Mesenchymal stem cell (in vitro differentiated cells and primary cell): ENCODE data around the gene NFATC2IP.

ENCODE experiments used
- DNase-seq: peaks from one replicate; pipeline ENCODE4 v3.0.0-alpha.2; 2013
- H2AFZ ChIP-seq: one replicate; pipeline ENCODE4 v1.6.1; 2013; ENCODE audit warnings: low read depth, mild to moderate bottlenecking, control low read depth, inconsistent platforms, low read length, moderate library complexity
- H2AK5ac ChIP-seq: 2 replicates; pipeline ENCODE4 v1.6.1; 2013; ENCODE audit warnings: low read length, moderate library complexity, mild to moderate bottlenecking, inconsistent platforms; ENCODE audit not compliant: severe bottlenecking
- H2BK120ac ChIP-seq: one replicate; pipeline ENCODE4 v1.6.1; 2013; ENCODE audit warnings: low read depth, mild to moderate bottlenecking, inconsistent platforms, low read length, moderate library complexity
- H2BK12ac ChIP-seq, 2 experiments: one replicate each; pipeline ENCODE4 v1.6.1; 2013; ENCODE audit warnings: inconsistent platforms in 2 of 2, low read length in 2 of 2, mild to moderate bottlenecking in 2 of 2, moderate library complexity in 2 of 2, control low read depth in 1 of 2
- H2BK15ac ChIP-seq: one replicate; pipeline ENCODE4 v1.6.1; 2013; ENCODE audit warnings: mild to moderate bottlenecking, low read depth, inconsistent platforms; ENCODE audit not compliant: poor library complexity, severe bottlenecking
- H2BK5ac ChIP-seq: 2 replicates; pipeline ENCODE4 v1.6.1; 2013; ENCODE audit warnings: low read depth, mild to moderate bottlenecking, low read length, control low read depth, inconsistent platforms; ENCODE audit not compliant: poor library complexity, severe bottlenecking
- H3K14ac ChIP-seq, 2 experiments: one replicate each; pipeline ENCODE4 v1.6.1; 2013; ENCODE audit warnings: inconsistent platforms in 2 of 2, low read length in 2 of 2, control low read depth in 1 of 2, mild to moderate bottlenecking in 1 of 2, moderate library complexity in 1 of 2
- H3K18ac ChIP-seq, 2 experiments: one replicate each; pipeline ENCODE4 v1.6.1; 2013; ENCODE audit warnings: inconsistent platforms in 2 of 2, low read length in 2 of 2, control low read depth in 1 of 2, low read depth in 1 of 2, mild to moderate bottlenecking in 1 of 2
- H3K23ac ChIP-seq, 2 experiments: one replicate each; pipeline ENCODE4 v1.6.1; 2013; ENCODE audit warnings: inconsistent platforms in 2 of 2, low read length in 2 of 2, mild to moderate bottlenecking in 2 of 2, moderate library complexity in 2 of 2, control low read depth in 1 of 2
- H3K27ac ChIP-seq: 2 replicates; pipeline ENCODE4 v1.5.1; 2013; ENCODE audit warnings: mild to moderate bottlenecking, moderate library complexity, low read length, control low read depth, inconsistent platforms; ENCODE audit not compliant: poor library complexity, severe bottlenecking
- H3K27me3 ChIP-seq, 2 experiments: 2 replicates each; pipeline versions ENCODE4 v1.6.1 to v1.7.0; 2013; ENCODE audit warnings: low read length in 2 of 2, mild to moderate bottlenecking in 2 of 2, moderate library complexity in 2 of 2, control low read depth in 1 of 2, inconsistent platforms in 1 of 2; ENCODE audit not compliant: control insufficient read depth in 1 of 2, insufficient read depth in 1 of 2
- H3K36me3 ChIP-seq, 2 experiments: 2 replicates each; pipeline versions ENCODE4 v1.6.1 to v1.7.0; 2013; ENCODE audit warnings: low read length in 2 of 2, control low read depth in 1 of 2, inconsistent platforms in 1 of 2, low read depth in 1 of 2, mild to moderate bottlenecking in 1 of 2; ENCODE audit not compliant: insufficient read depth in 2 of 2, control insufficient read depth in 1 of 2
- H3K4ac ChIP-seq, 2 experiments: one replicate each; pipeline ENCODE4 v1.6.1; 2013; ENCODE audit warnings: inconsistent platforms in 2 of 2, low read length in 2 of 2, mild to moderate bottlenecking in 2 of 2, moderate library complexity in 2 of 2, control low read depth in 1 of 2, low read depth in 1 of 2
- H3K4me1 ChIP-seq: 2 replicates; pipeline ENCODE4 v1.6.1; 2013; ENCODE audit warnings: low read depth, low read length, control low read depth; ENCODE audit not compliant: control insufficient read depth, insufficient read depth
- H3K4me2 ChIP-seq: 2 replicates; pipeline ENCODE4 v1.6.1; 2013; ENCODE audit warnings: low read length, mild to moderate bottlenecking, inconsistent platforms; ENCODE audit not compliant: poor library complexity, severe bottlenecking
- H3K4me3 ChIP-seq, 2 experiments: 2 replicates each; pipeline versions ENCODE4 v1.5.1 to v1.7.0; 2013; ENCODE audit warnings: low read length in 2 of 2, mild to moderate bottlenecking in 2 of 2, control low read depth in 1 of 2, low read depth in 1 of 2; ENCODE audit not compliant: insufficient read depth in 1 of 2
- H3K79me1 ChIP-seq: replicated peaks from 2 replicates; pipeline ENCODE4 v1.6.1; 2013; ENCODE audit warnings: mild to moderate bottlenecking, control low read depth, low read length, inconsistent platforms; ENCODE audit not compliant: poor library complexity, severe bottlenecking
- H3K9ac ChIP-seq: 2 replicates; pipeline ENCODE4 v1.7.0; 2013; ENCODE audit warnings: mild to moderate bottlenecking, low read length, moderate library complexity
- H3K9me3 ChIP-seq: 2 replicates; pipeline ENCODE4 v1.7.0; 2013; ENCODE audit warnings: mild to moderate bottlenecking, low read length; ENCODE audit not compliant: control insufficient read depth
- H4K8ac ChIP-seq: one replicate; pipeline ENCODE4 v1.6.1; 2013; ENCODE audit warnings: inconsistent platforms, mild to moderate bottlenecking, low read length, moderate library complexity
- H4K91ac ChIP-seq: one replicate; pipeline ENCODE4 v1.6.1; 2013; ENCODE audit warnings: mild to moderate bottlenecking, low read length, inconsistent platforms
- WGBS: methylation state at CpG from one replicate; pipeline ENCODE4 v1.1.7; 2013; ENCODE audit warnings: mixed read lengths; 5-methylcytosine and 5-hydroxymethylcytosine counted together

The NFATC2IP gene

DNA sequence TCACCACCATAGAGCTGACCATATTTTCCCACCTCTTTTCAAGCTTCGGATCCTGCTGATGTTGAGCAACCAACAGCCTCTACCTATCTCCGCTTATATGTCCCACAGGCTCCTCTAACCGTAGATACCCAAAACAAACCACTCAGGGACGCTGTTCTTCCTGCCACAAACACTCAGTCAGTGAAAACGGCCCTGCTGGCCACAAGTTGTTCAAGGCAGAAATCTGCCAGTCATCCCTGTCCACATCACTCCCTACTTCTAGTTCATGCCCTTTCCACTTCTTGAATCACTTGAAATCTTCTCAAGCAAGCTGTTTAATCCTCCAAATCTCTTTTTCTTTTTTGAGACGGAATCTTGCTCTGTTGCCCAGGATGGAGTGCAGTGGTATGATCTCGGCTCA lies 33.6 kb upstream of the NFATC2IP start:
- Histone ChIP-seq H3K4me2 (no peak overlapping the region), H3K9ac (no peak overlapping the region), H3K18ac (no peak overlapping the region), H3K36me3 (peaks cover 61 to 72% of the 10 kb centered on the region in 2 experiments), H2BK5ac (no peak overlapping the region), H2BK12ac (no peak overlapping the region), H2AK5ac (no peak overlapping the region), H3K4me1 (no peaks in the 10 kb centered on the region), H3K9me3 (no peaks in the 10 kb centered on the region), H2AFZ (no peak overlapping the region), H2BK120ac (no peak overlapping the region), H3K79me1 (peaks cover 9% of the 10 kb centered on the region), H3K23ac (no peak overlapping the region), H3K27ac (no peak overlapping the region), H4K8ac (no peak overlapping the region), H4K91ac (no peak overlapping the region), H3K4me3 (no peak overlapping the region), H2BK15ac (no peak overlapping the region), H3K27me3 (no peaks in the 10 kb centered on the region), H3K4ac (no peak overlapping the region), H3K14ac (no peak overlapping the region)
- WGBS: 95% methylated on average over 7 of the region's 7 CpGs
- no peak for DNase-seq

GRCh38 chr16:28918698-28919097 lies 32.0 kb upstream of the NFATC2IP start:
- no peak overlapping the region for H2BK5ac ChIP-seq
- H4K8ac ChIP-seq: no peak overlapping the region
- no peak for DNase-seq
- peaks cover 54 to 69% of the 10 kb centered on the region in 2 experiments for H3K36me3 ChIP-seq
- no peak overlapping the region for H2AK5ac ChIP-seq
- no peak overlapping the region for H2BK15ac ChIP-seq
- H3K79me1 ChIP-seq: peaks cover 10% of the 10 kb centered on the region
- 100% methylated on average over 3 of the region's 3 CpGs for WGBS
- H3K23ac ChIP-seq: no peak overlapping the region
- H3K9me3 ChIP-seq: no peaks in the 10 kb centered on the region
- H3K4me1 ChIP-seq: peaks cover 1% of the 10 kb centered on the region
- H3K14ac ChIP-seq: no peak overlapping the region
- no peaks in the 10 kb centered on the region for H3K27me3 ChIP-seq
- H2BK12ac ChIP-seq: no peak overlapping the region
- no peak overlapping the region for H3K27ac ChIP-seq
- H3K4me3 ChIP-seq: no peak overlapping the region
- no peak overlapping the region for H2BK120ac ChIP-seq
- no peak overlapping the region for H4K91ac ChIP-seq
- no peak overlapping the region for H3K4ac ChIP-seq
- H3K9ac ChIP-seq: no peak overlapping the region
- no peak overlapping the region for H3K4me2 ChIP-seq
- no peak overlapping the region for H2AFZ ChIP-seq
- no peak overlapping the region for H3K18ac ChIP-seq

GRCh38 chr16:28923231-28923587 lies 27.5 kb upstream of the NFATC2IP start:
- Histone ChIP-seq H3K36me3 (peaks cover 24 to 43% of the 10 kb centered on the region in 2 experiments), H3K27me3 (no peaks in the 10 kb centered on the region)

DNA sequence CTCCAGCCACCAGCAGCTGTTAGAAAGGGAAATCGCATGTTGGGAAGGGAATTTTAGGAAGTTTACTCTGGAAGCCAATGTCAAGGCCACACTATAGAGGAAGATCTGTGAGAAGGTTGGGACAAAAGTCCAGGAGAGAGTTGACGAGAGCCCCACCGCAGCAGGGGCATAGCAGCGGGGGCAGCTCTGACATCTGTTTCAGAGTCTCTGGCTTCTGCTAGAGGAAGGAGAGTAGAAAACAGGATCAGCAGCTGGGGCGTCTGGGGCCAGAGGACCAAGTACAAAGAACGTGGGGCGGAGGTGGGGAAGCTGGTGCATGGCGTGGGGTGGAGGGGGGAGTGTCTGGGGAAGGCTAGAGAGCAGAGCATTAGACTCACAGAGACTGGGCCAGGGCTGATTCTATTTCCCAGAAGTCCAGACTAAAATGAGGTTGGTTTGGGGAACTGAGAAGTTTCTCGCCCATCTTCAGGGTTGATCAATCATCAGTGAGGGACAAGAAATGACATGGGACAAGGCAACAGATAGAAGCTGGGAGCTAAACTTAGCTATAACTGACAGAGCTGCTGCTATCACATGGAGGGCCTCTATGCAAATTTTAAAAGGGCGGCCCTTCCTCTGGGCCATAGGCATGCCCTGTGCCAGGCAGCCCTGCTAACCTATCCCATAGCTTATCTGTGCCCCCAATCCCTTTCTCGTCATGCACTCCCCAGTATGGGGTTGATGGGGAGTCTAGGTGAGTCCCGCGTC lies 26.9 kb upstream of the NFATC2IP start:
- no peak overlapping the region for H3K27ac ChIP-seq
- H3K18ac ChIP-seq: peak overlapping the region in 1 of 2 experiments; percentile 55
- peaks cover 12% of the 10 kb centered on the region for H3K4me1 ChIP-seq
- peak overlapping the region in 1 of 2 experiments; percentile 72 for H3K4ac ChIP-seq
- no peak overlapping the region for H4K91ac ChIP-seq
- H2AFZ ChIP-seq: peak overlapping the region; percentile 56
- WGBS: 74% methylated on average over 13 of the region's 13 CpGs
- no peaks in the 10 kb centered on the region for H3K27me3 ChIP-seq
- DNase-seq: no peak
- no peak overlapping the region for H2BK5ac ChIP-seq
- H3K23ac ChIP-seq: peak overlapping the region in 1 of 2 experiments; percentile 97
- no peak overlapping the region for H4K8ac ChIP-seq
- H3K4me2 ChIP-seq: peak overlapping the region; percentile 50
- peak overlapping the region in 1 of 2 experiments; percentile 35 for H3K14ac ChIP-seq
- H3K79me1 ChIP-seq: peaks cover 10% of the 10 kb centered on the region
- H3K9ac ChIP-seq: peak overlapping the region; percentile 51
- no peak overlapping the region for H2AK5ac ChIP-seq
- H2BK15ac ChIP-seq: no peak overlapping the region
- peak overlapping the region in 1 of 2 experiments; percentile 88 for H2BK12ac ChIP-seq
- peak overlapping the region; percentile 94 to 98 for H3K4me3 ChIP-seq
- peaks cover 21 to 37% of the 10 kb centered on the region in 2 experiments for H3K36me3 ChIP-seq
- H2BK120ac ChIP-seq: no peak overlapping the region
- H3K9me3 ChIP-seq: no peaks in the 10 kb centered on the region

More at GRCh38 chr16:28923231-28923587, 27.5 kb upstream of the NFATC2IP start:
- no peak overlapping the region for H2BK15ac ChIP-seq
- no peak overlapping the region for H4K8ac ChIP-seq
- no peak overlapping the region for H2BK120ac ChIP-seq
- no peak overlapping the region for H3K27ac ChIP-seq
- H2AK5ac ChIP-seq: no peak overlapping the region
- DNase-seq: no peak
- H4K91ac ChIP-seq: no peak overlapping the region
- H2AFZ ChIP-seq: no peak overlapping the region
- no peak overlapping the region for H3K14ac ChIP-seq
- H3K9ac ChIP-seq: no peak overlapping the region
- no peak overlapping the region for H3K4me2 ChIP-seq
- H3K4me3 ChIP-seq: no peak overlapping the region
- peaks cover 12% of the 10 kb centered on the region for H3K4me1 ChIP-seq
- WGBS: no CpG with 5 or more reads among the region's 3 CpGs
- no peaks in the 10 kb centered on the region for H3K9me3 ChIP-seq
- H2BK12ac ChIP-seq: no peak overlapping the region
- H3K23ac ChIP-seq: no peak overlapping the region
- H3K4ac ChIP-seq: no peak overlapping the region
- H2BK5ac ChIP-seq: no peak overlapping the region
- H3K18ac ChIP-seq: no peak overlapping the region
- peaks cover 10% of the 10 kb centered on the region for H3K79me1 ChIP-seq
